ENCODE results near the gene PDE8A. TPM values are rescaled to one million over a fixed set of nuclear protein-coding genes. Genes with fewer than 3 reads are reported as not detected.
A peak's percentile ranks its signal among the peaks of the same experiment; 100 is the strongest.

Gene PDE8A
- total RNA-seq, 1 donor from 2014 or later = 22.9 TPM

DNA sequence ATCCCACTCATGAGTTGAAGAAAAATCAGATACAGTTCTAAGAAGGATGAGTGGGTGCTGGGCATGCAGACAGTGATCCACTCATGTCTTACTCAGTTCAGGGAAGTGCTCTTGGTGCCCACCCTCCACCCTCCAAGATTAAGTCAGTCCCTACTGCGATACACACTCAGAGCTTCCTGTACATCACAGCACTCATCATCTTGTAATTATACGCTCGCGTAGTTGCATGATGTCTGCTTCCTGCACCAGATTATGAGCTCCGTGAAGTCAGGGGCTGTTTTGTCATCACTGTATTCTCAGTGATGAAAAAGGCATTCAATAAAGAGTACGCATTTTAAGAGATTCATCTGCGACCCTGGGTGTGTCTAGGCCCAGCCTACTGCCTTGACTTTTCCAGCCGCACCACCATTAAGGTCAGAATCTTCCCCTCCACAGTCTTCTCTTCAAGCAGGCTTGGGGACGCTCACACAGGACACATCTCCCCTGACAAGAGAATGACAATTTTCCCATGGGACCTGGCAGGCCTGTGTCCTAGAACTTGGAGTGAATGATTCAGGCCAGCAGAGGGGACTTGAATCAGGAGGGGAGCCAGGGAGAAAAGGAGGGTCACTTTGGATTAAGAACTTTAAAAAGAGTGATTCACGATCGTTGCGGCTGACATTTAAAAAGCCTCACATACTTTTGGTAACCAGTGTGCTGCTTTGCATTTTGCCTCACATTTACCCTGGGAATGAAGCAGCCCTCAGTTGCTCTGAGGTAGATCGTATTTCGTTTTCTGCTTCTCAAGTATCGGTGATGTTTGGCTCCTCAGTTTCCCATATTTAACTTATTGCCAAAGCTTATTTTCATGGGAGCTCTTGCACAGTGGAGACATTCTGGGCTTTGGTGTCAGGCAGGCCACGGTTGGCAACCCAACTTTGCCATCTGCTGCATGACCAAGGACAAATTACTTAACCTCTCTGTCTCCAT, 7.9 kb upstream of the PDE8A start:
- Histone ChIP-seq H3K27ac (no peak overlapping the region), H3K4me3 (no peak overlapping the region), H3K4me1 (no peaks in the 10 kb centered on the region), H3K27me3 (no peaks in the 10 kb centered on the region), H3K36me3 (no peaks in the 10 kb centered on the region), H3K9me3 (no peaks in the 10 kb centered on the region)
- TF ChIP-seq, protein P1, sequence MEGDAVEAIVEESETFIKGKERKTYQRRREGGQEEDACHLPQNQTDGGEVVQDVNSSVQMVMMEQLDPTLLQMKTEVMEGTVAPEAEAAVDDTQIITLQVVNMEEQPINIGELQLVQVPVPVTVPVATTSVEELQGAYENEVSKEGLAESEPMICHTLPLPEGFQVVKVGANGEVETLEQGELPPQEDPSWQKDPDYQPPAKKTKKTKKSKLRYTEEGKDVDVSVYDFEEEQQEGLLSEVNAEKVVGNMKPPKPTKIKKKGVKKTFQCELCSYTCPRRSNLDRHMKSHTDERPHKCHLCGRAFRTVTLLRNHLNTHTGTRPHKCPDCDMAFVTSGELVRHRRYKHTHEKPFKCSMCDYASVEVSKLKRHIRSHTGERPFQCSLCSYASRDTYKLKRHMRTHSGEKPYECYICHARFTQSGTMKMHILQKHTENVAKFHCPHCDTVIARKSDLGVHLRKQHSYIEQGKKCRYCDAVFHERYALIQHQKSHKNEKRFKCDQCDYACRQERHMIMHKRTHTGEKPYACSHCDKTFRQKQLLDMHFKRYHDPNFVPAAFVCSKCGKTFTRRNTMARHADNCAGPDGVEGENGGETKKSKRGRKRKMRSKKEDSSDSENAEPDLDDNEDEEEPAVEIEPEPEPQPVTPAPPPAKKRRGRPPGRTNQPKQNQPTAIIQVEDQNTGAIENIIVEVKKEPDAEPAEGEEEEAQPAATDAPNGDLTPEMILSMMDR (IDR thresholded peaks at IDR 0.05) = no peak
- intact Hi-C loops (cut with DNase I) = no loop called here
- DNase-seq (ENCODE audit: low spot score in 2 of 2) = peak in 1 of 2 donors; percentile 44

DNA sequence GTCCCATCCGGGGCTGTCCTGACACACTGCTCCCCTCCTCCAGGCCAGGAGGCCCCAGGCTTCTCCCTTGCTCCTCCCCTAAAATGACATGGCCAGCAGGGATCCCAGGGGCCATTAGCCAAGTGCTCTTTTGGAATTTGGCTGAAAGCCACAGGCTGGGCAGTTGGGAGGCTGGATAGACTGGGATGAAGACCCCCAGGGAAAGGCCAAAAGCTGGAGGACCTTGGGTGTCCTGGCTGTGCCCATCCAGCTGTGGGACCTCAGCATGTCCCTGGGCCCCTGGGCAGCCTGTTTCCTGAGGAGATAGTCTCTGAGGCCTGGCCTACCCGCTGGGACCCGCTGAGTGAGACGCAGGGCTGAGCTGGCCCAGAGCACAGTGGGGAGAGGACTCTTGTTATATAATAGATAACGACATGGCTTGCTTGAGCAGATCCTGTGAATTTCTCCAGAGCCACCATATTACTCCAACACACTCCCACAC, 5.7 kb upstream of the PDE8A start:
- TF ChIP-seq, protein P1 (IDR thresholded peaks at IDR 0.05) = no peak
- peak in 1 of 2 donors; percentile 52 for DNase-seq (ENCODE audit: low spot score in 2 of 2)
- intact Hi-C loops (cut with DNase I) = no loop called here

DNA sequence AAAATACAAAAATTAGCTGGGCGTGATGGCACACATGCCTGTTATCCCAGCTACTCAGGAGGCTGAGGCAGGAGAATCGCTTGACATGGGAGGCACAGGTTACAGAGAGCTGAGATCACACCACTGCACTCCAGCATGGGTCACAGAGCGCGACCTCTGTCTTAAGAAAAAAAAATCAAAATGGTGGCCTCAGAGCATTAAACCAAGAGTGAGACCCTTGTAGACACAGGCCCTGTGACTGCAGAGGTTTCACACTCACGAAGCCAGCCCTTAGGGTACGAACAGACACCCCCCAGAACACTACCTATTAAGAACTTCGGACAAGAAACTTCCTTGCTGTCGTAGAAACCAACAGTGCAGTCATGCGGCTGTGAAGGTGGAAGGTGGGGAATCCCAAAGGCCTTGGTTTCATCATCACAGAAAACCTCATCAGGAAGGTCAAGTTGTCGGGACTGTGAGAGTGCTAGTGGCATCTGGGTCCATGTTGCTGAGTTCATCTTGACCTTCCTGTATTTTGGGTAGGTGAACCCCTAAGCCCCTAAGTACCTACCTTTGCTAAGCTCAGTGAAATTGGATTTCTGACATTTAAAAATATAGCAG, 4.8 kb upstream of the PDE8A start:
- Histone ChIP-seq H3K9me3 (no peaks in the 10 kb centered on the region), H3K36me3 (no peaks in the 10 kb centered on the region), H3K4me3 (no peak overlapping the region), H3K4me1 (peaks cover 0 to 2% of the 10 kb centered on the region in 2 donors), H3K27ac (no peak overlapping the region), H3K27me3 (no peaks in the 10 kb centered on the region)
- intact Hi-C loops (cut with DNase I) = no loop called here
- no peak for DNase-seq (ENCODE audit: low spot score in 2 of 2)
- TF ChIP-seq, protein P1 (IDR thresholded peaks at IDR 0.05) = no peak

More for the DNA sequence above, 5.7 kb upstream of the PDE8A start:
- H3K9me3 ChIP-seq = no peaks in the 10 kb centered on the region
- no peaks in the 10 kb centered on the region for H3K27me3 ChIP-seq
- H3K27ac ChIP-seq = no peak overlapping the region
- peaks cover 0 to 2% of the 10 kb centered on the region in 2 donors for H3K4me1 ChIP-seq
- H3K36me3 ChIP-seq = no peaks in the 10 kb centered on the region
- no peak overlapping the region for H3K4me3 ChIP-seq

DNA sequence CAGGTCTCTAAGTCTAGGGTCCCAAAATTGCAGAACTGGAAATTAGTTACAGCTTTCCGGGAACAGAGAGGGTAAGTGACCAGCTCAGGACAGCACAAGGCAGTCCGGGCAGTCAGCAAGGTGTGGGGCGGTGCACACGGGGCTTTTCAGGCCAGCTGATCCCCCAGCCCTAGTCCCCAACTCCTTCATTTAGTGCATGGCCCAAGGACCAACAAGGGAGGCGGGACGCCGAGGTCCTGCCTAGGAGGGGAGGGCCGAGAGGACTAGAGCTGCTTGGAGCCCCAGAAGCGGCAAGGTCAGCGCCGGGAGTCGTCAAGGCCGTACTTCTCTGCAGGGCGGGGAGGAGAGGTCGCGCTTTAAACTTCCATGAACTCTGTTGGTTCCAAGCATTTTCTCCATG, 2.0 kb upstream of the PDE8A start:
- Histone ChIP-seq H3K9me3 (no peaks in the 10 kb centered on the region), H3K36me3 (no peaks in the 10 kb centered on the region), H3K27me3 (no peaks in the 10 kb centered on the region), H3K4me1 (peaks cover 0 to 6% of the 10 kb centered on the region in 2 donors), H3K4me3 (peak overlapping the region; percentile 94 to 98), H3K27ac (no peak overlapping the region)
- TF ChIP-seq, protein P1 (IDR thresholded peaks at IDR 0.05) = no peak
- intact Hi-C loops (cut with DNase I) = loop anchor here (2.0 to 5.0 kb wide), 5 partner anchors 25 to 379 kb away; partner anchors contain the start of genes NMB and ZSCAN2
- no peak for DNase-seq (ENCODE audit: low spot score in 2 of 2)

DNA sequence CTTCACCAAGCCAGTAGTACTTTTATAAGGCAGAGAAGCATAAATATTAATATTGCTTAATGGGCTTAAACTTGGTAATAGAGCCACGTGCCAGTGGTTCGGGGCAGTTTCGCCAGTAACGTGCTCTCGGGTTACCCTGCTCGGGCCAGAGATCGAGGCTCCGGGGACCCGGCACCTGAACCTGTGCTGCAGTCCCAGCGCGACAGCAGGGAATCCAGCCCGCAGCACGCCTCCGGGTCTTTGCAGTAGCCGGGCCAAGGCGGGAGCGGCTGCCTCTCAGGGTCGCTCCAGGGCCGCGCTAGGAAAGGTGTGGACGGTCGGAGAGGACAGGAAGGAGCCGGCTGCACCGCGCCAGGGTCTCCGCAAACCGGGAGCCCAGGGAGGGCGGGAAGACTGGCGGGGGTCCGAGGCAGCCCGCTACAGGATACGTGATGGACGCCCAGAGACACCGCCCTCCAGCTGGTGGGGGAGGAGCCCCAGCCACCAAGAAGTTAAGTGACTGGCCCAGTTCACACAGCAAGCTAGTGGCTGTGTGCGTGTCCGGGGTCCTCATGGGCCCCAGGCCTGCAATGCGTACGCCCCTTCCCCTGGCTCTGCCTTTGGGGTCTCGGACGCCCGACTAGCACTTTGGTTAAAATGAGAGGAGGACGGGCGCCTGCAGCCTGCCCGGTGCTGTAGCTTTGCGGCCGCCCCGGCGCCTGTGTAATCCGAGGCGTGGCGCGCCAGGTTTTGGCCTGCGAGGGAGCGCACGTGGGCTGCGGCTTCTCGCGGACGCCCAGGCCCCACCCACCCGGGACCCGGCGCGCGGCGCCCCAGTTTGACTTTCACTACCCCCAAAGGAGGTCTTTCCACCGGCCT, 1.2 kb upstream of the PDE8A start:
- peaks cover 0 to 6% of the 10 kb centered on the region in 2 donors for H3K4me1 ChIP-seq
- no peaks in the 10 kb centered on the region for H3K27me3 ChIP-seq
- TF ChIP-seq, protein P1 (IDR thresholded peaks at IDR 0.05) = no peak
- H3K36me3 ChIP-seq = no peaks in the 10 kb centered on the region
- intact Hi-C loops (cut with DNase I) = loop anchor here (1.0 to 5.0 kb wide), 6 partner anchors 12 to 380 kb away; partner anchors contain the start of genes NMB and ZSCAN2
- no peaks in the 10 kb centered on the region for H3K9me3 ChIP-seq
- peak overlapping the region; percentile 94 to 98 for H3K4me3 ChIP-seq
- H3K27ac ChIP-seq = peak overlapping the region; percentile 92 to 94
- DNase-seq (ENCODE audit: low spot score in 2 of 2) = peak; percentile 43 to 90

All from ascending aorta (tissue), 2 donors.